HG03342 (cell line): ENCODE results near the gene FAM162A.
A peak's percentile ranks its signal among the peaks of the same experiment; 100 is the strongest.

Experiments
- ATAC-seq: cut with Tn5 transposase; IDR thresholded peaks from one replicate; pipeline ENCODE4 v1.9.1; 2021; ENCODE audit warnings: mild to moderate bottlenecking, moderate library complexity; ENCODE audit not compliant: unreplicated experiment

FAM162A gene

GRCh38 chr3:122382888-122383666, 905 bp upstream of the FAM162A start, which contains the start of gene MIX23:
Gene MIX23, minus strand, starts transcription at chr3:122383231. Its CDS starts 7 bp downstream, at chr3:122383224.
- ATAC-seq: peak; percentile 45

- ATAC-seq: no peak
These were observed 3.7 kb downstream of the FAM162A start for GRCh38 chr3:122387709-122388108.

GRCh38 chr3:122389197-122389596, 5.2 kb downstream of the FAM162A start:
- ATAC-seq: no peak

GRCh38 chr3:122389892-122390291, 5.9 kb downstream of the FAM162A start:
- ATAC-seq: no peak

- no peak for ATAC-seq
These were observed 6.7 kb downstream of the FAM162A start for GRCh38 chr3:122390665-122391064.

GRCh38 chr3:122391681-122392446, 7.9 kb downstream of the FAM162A start:
- no peak for ATAC-seq

- ATAC-seq: no peak
These were observed 9.2 kb downstream of the FAM162A start for GRCh38 chr3:122392868-122393844.

- ATAC-seq: no peak
These were observed 10.2 kb downstream of the FAM162A start for GRCh38 chr3:122394173-122394572.

- ATAC-seq: no peak
These were observed 11.6 kb downstream of the FAM162A start for GRCh38 chr3:122395582-122395981.

GRCh38 chr3:122396511-122396910, 12.5 kb downstream of the FAM162A start:
- no peak for ATAC-seq

GRCh38 chr3:122397201-122397600, 13.2 kb downstream of the FAM162A start:
- ATAC-seq: no peak

- no peak for ATAC-seq
These were observed 14.9 kb downstream of the FAM162A start for GRCh38 chr3:122398920-122399319.

- no peak for ATAC-seq
These were observed 19.5 kb downstream of the FAM162A start for GRCh38 chr3:122403489-122403888.

GRCh38 chr3:122405015-122405414, 21.0 kb downstream of the FAM162A start:
- no peak for ATAC-seq

- ATAC-seq: no peak
These were observed 22.2 kb downstream of the FAM162A start for GRCh38 chr3:122406198-122406597.

- ATAC-seq: no peak
These were observed 24.0 kb downstream of the FAM162A start for GRCh38 chr3:122407946-122408345.

- no peak for ATAC-seq
These were observed 25.5 kb downstream of the FAM162A start for GRCh38 chr3:122409446-122409845.

- no peak for ATAC-seq
These were observed 26.1 kb downstream of the FAM162A start for GRCh38 chr3:122410111-122410510.

- no peak for ATAC-seq
These were observed 26.7 kb downstream of the FAM162A start for GRCh38 chr3:122410639-122411038.

GRCh38 chr3:122414391-122414790, 30.4 kb downstream of the FAM162A start:
- ATAC-seq: no peak
